Skeletal muscle tissue (tissue), 4 donors: ENCODE measurements around the gene LINGO1. TPM values are rescaled to one million over a fixed set of nuclear protein-coding genes. Genes with fewer than 3 reads are reported as not detected.

Experiments
- H3K27ac ChIP-seq: one replicate; pipeline ENCODE4 v1.7.0; 2013; ENCODE audit warnings: mild to moderate bottlenecking, low read depth, low read length, inconsistent platforms
- H3K27me3 ChIP-seq, 3 donors: one replicate each; pipeline ENCODE4 v1.7.0; 2013; ENCODE audit warnings: low read length in 3 of 3; ENCODE audit not compliant: control insufficient read depth in 3 of 3, insufficient read depth in 3 of 3
- H3K36me3 ChIP-seq, 3 donors: one replicate each; pipeline ENCODE4 v1.7.0; 2013; ENCODE audit warnings: low read length in 3 of 3; ENCODE audit not compliant: control insufficient read depth in 3 of 3, insufficient read depth in 3 of 3
- H3K4me1 ChIP-seq, 3 donors: one replicate each; pipeline ENCODE4 v1.7.0; 2013; ENCODE audit warnings: low read length in 3 of 3, mild to moderate bottlenecking in 3 of 3; ENCODE audit not compliant: control insufficient read depth in 3 of 3, insufficient read depth in 3 of 3
- H3K4me3 ChIP-seq, 3 donors: one replicate each; pipeline ENCODE4 v1.7.0; 2013; ENCODE audit warnings: low read length in 3 of 3
- H3K9ac ChIP-seq, 3 donors: one replicate each; pipeline ENCODE4 v1.7.0; 2013; ENCODE audit warnings: low read length in 3 of 3, mild to moderate bottlenecking in 3 of 3, moderate library complexity in 2 of 3, low read depth in 1 of 3
- H3K9me3 ChIP-seq, 3 donors: one replicate each; pipeline ENCODE4 v1.7.0; 2013; ENCODE audit warnings: low read length in 3 of 3; ENCODE audit not compliant: control insufficient read depth in 3 of 3
- total RNA-seq: library from RNA; depleted of rRNA; stranded (reverse); fragments of >200 nt; gene quantifications from one replicate; pipeline ENCODE4 v1.2.3, GENCODE V29; 2014
- donor health status: Osteomylitis.

The LINGO1 gene
- total RNA-seq, 1 donor from 2014 or later, result 3.7 TPM

- peaks cover 12 to 62% (median 59%) of the 10 kb centered on the region in 3 donors for H3K27me3 ChIP-seq
- H3K9ac ChIP-seq, result no peak overlapping the region
- H3K36me3 ChIP-seq, result no peaks in the 10 kb centered on the region
- no peak overlapping the region for H3K4me3 ChIP-seq
- H3K4me1 ChIP-seq, result no peaks in the 10 kb centered on the region
- H3K27ac ChIP-seq, result no peak overlapping the region
- H3K9me3 ChIP-seq, result peaks cover 0 to 3% (median 0%) of the 10 kb centered on the region in 3 donors
Observed at GRCh38 chr15:77670558-77671361, 38.0 kb upstream of the LINGO1 start.

- Histone ChIP-seq H3K9me3 (peaks cover 0 to 3% (median 0%) of the 10 kb centered on the region in 3 donors), H3K36me3 (no peaks in the 10 kb centered on the region), H3K27ac (no peak overlapping the region), H3K27me3 (peaks cover 14 to 65% (median 62%) of the 10 kb centered on the region in 3 donors), H3K4me3 (no peak overlapping the region), H3K9ac (no peak overlapping the region), H3K4me1 (no peaks in the 10 kb centered on the region)
Observed at GRCh38 chr15:77669896-77670295, 37.2 kb upstream of the LINGO1 start.

DNA sequence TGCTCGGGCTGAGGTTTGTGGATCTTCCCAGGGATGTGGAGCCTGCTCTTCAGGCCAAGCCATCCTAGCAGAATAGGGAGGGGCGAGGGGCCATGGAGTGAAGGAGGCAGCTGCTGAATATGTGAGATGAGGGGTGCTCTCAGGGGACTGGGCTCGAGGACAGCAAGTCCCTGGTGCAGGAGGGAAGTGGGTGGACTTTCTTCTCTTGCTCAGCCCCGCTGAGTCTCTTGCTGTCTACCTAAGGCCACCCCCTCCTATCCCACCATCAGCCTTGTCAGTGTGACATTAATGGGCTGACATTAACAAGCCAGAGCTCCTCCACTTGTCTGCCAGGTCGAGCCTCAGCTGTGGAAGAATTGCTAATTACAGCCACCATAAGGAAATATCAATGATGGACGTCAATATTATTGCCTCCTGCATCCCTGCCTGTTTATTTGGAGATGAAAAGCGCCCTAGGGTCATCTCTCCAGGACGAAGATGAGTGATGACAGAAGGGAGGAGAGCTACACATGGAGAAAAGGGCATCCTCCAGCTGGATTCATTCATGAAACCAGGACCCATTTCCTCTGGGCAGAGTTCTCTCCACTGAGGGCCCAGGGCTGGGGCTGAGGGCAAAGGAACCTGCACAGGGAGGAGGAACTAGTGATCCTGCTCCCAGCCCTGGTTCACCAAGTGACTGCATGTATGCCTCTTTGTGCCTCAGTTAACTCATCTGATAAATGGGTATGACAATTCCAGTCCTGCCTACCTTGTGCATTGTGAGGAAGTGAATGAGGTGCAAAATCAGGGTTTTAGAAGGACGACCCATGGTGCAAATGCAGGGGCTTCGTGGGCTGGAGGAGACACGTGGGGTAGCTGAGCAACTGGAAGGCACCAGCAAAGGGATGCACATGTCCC lies 34.9 kb upstream of the LINGO1 start:
- Histone ChIP-seq H3K9me3 (peaks cover 0 to 1% (median 0%) of the 10 kb centered on the region in 3 donors), H3K36me3 (no peaks in the 10 kb centered on the region), H3K4me3 (no peak overlapping the region), H3K9ac (peak overlapping the region in 1 of 3 donors; percentile 27), H3K27ac (no peak overlapping the region), H3K27me3 (peaks cover 7 to 61% (median 47%) of the 10 kb centered on the region in 3 donors), H3K4me1 (no peaks in the 10 kb centered on the region)

DNA sequence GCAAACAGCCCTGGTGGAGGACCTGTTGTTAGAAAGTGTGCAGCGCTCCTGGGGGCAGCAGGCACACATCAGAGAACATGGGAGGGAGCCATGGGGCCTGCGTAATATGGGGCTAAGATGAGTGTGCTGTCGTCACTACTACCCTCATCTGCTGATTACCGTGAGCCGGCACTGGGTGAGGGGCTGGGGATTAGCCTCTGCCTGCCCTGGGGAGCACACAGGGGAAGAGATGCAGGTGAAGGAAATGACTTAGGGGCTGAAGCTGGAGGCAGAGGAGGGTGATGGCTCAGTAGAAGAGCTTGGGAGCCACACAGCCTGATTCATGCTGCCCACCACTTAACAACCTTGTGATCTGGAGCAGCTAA lies 33.6 kb upstream of the LINGO1 start:
- H3K27ac ChIP-seq, result no peak overlapping the region
- H3K4me1 ChIP-seq, result no peaks in the 10 kb centered on the region
- H3K4me3 ChIP-seq, result no peak overlapping the region
- no peaks in the 10 kb centered on the region for H3K36me3 ChIP-seq
- peaks cover 5 to 54% (median 43%) of the 10 kb centered on the region in 3 donors for H3K27me3 ChIP-seq
- H3K9ac ChIP-seq, result no peak overlapping the region
- H3K9me3 ChIP-seq, result no peaks in the 10 kb centered on the region

DNA sequence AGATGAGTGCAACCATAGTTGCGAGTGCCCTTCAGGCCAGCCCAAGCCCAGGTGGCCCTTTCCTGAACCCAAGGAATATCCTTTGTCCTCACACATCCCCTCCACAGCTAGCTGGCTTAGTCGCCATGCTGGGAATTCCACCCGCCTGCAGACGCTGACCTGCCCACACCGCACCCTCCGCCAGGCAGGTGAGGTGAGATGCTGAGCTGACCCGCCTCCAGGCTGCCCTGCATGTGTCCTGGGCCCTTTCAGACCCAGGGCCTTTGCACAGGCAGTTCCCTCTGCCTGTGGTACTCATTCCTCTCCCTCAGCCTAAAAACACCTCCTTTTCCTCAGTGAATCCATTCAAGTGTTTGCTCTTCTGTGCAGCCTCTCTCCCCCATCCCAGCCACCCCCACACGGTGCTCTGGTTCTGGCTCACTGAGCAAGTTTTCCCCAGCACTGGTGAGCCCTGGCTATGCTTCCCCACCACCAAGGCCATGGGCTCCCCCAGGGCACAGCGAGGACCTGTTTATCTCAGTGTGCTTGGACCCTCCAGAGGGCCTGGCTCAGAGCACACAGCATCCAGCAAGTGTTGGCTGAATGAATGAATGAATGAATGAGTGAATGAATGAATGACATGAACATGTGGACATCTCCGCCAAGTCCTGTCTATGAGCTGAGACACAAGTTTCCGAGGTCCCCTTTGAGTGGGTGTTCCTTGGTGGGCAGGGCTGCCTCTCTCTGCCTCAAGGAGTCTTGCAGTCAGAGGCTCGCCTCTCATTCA lies 33.0 kb upstream of the LINGO1 start:
- no peak overlapping the region for H3K4me3 ChIP-seq
- H3K9ac ChIP-seq, result no peak overlapping the region
- no peaks in the 10 kb centered on the region for H3K4me1 ChIP-seq
- H3K27ac ChIP-seq, result no peak overlapping the region
- H3K36me3 ChIP-seq, result no peaks in the 10 kb centered on the region
- H3K27me3 ChIP-seq, result peaks cover 8 to 52% (median 38%) of the 10 kb centered on the region in 3 donors
- H3K9me3 ChIP-seq, result no peaks in the 10 kb centered on the region

- H3K9me3 ChIP-seq, result no peaks in the 10 kb centered on the region
- H3K9ac ChIP-seq, result no peak overlapping the region
- no peaks in the 10 kb centered on the region for H3K36me3 ChIP-seq
- no peak overlapping the region for H3K27ac ChIP-seq
- no peak overlapping the region for H3K4me3 ChIP-seq
- no peaks in the 10 kb centered on the region for H3K4me1 ChIP-seq
- peaks cover 14 to 53% (median 41%) of the 10 kb centered on the region in 3 donors for H3K27me3 ChIP-seq
Observed at GRCh38 chr15:77664428-77664827, 31.7 kb upstream of the LINGO1 start.

- Histone ChIP-seq H3K27me3 (peaks cover 17 to 49% (median 45%) of the 10 kb centered on the region in 3 donors), H3K4me3 (no peak overlapping the region), H3K27ac (no peak overlapping the region), H3K9ac (no peak overlapping the region), H3K36me3 (no peaks in the 10 kb centered on the region), H3K4me1 (no peaks in the 10 kb centered on the region), H3K9me3 (no peaks in the 10 kb centered on the region)
Observed at GRCh38 chr15:77663256-77663655, 30.5 kb upstream of the LINGO1 start.

GRCh38 chr15:77659350-77660321 lies 26.9 kb upstream of the LINGO1 start:
- no peak overlapping the region for H3K9ac ChIP-seq
- peaks cover 29 to 63% (median 60%) of the 10 kb centered on the region in 3 donors for H3K27me3 ChIP-seq
- H3K36me3 ChIP-seq, result no peaks in the 10 kb centered on the region
- no peaks in the 10 kb centered on the region for H3K4me1 ChIP-seq
- H3K9me3 ChIP-seq, result no peaks in the 10 kb centered on the region
- H3K27ac ChIP-seq, result no peak overlapping the region
- H3K4me3 ChIP-seq, result no peak overlapping the region

GRCh38 chr15:77658304-77658703 lies 25.6 kb upstream of the LINGO1 start:
- Histone ChIP-seq H3K4me1 (no peaks in the 10 kb centered on the region), H3K27me3 (peaks cover 29 to 72% (median 50%) of the 10 kb centered on the region in 3 donors), H3K27ac (no peak overlapping the region), H3K4me3 (no peak overlapping the region), H3K36me3 (no peaks in the 10 kb centered on the region), H3K9me3 (peaks cover 2 to 7% (median 6%) of the 10 kb centered on the region in 3 donors), H3K9ac (no peak overlapping the region)
